ENCODE results near the gene LRRC4C. TPM values are rescaled to one million over a fixed set of nuclear protein-coding genes. Genes with fewer than 3 reads are reported as not detected.

LRRC4C gene
- total RNA-seq, 1 experiment from 2014 or later: not detected

GRCh38 chr11:41313226-41313625 is 146.2 kb downstream of the LRRC4C start:
- intact Hi-C loops (cut with micrococcal nuclease; ENCODE audit: unreplicated experiment): no loop called here
- TF ChIP-seq, protein P1, sequence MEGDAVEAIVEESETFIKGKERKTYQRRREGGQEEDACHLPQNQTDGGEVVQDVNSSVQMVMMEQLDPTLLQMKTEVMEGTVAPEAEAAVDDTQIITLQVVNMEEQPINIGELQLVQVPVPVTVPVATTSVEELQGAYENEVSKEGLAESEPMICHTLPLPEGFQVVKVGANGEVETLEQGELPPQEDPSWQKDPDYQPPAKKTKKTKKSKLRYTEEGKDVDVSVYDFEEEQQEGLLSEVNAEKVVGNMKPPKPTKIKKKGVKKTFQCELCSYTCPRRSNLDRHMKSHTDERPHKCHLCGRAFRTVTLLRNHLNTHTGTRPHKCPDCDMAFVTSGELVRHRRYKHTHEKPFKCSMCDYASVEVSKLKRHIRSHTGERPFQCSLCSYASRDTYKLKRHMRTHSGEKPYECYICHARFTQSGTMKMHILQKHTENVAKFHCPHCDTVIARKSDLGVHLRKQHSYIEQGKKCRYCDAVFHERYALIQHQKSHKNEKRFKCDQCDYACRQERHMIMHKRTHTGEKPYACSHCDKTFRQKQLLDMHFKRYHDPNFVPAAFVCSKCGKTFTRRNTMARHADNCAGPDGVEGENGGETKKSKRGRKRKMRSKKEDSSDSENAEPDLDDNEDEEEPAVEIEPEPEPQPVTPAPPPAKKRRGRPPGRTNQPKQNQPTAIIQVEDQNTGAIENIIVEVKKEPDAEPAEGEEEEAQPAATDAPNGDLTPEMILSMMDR (IDR thresholded peaks at IDR 0.05; ENCODE audit: unreplicated experiment): no peak
- H3K4me3 Mint-ChIP-seq (ENCODE audit: low read depth, unreplicated experiment): no peak overlapping the region
- H3K4me1 Mint-ChIP-seq (ENCODE audit: low read depth, unreplicated experiment): no peaks in the 10 kb centered on the region
- CTCF ChIA-PET: no interaction called here
- no TSS peak for BruUV-seq (replicated peaks)
- H3K36me3 Mint-ChIP-seq (ENCODE audit: insufficient read depth, unreplicated experiment): no peaks in the 10 kb centered on the region
- no peaks in the 10 kb centered on the region for H3K27me3 Mint-ChIP-seq (ENCODE audit: unreplicated experiment)
- H3K9me3 Mint-ChIP-seq (ENCODE audit: low read depth, unreplicated experiment): peaks cover 6% of the 10 kb centered on the region
- H3K27ac Mint-ChIP-seq (ENCODE audit: unreplicated experiment): no peak overlapping the region
- no peak for DNase-seq

DNA sequence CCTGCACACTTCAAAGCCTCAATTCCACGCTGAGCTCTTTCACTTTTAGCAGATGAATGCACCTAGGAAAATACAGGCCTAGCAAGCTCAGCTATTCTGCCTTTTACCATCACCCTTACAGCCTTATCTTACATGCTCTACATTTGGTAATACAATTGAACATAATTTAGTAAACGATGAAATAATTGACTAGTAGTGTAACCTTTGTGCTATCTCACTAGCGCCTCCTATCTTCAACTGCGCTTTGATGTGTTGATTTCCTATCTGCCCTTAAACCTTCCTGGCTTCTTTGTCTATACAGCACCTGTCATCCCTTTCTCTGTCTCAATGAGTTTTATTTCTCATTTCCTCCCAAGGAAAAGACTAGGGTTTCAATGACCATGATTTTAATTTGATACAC is 149.7 kb downstream of the LRRC4C start:
- TF ChIP-seq, protein P1 (IDR thresholded peaks at IDR 0.05; ENCODE audit: unreplicated experiment): no peak
- Mint-ChIP-seq H3K9me3 (ENCODE audit: low read depth, unreplicated experiment) (peaks cover 8% of the 10 kb centered on the region), H3K27ac (ENCODE audit: unreplicated experiment) (no peak overlapping the region), H3K36me3 (ENCODE audit: insufficient read depth, unreplicated experiment) (no peaks in the 10 kb centered on the region), H3K27me3 (ENCODE audit: unreplicated experiment) (no peaks in the 10 kb centered on the region), H3K4me1 (ENCODE audit: low read depth, unreplicated experiment) (no peaks in the 10 kb centered on the region), H3K4me3 (ENCODE audit: low read depth, unreplicated experiment) (no peak overlapping the region)
- CTCF ChIA-PET: no interaction called here
- no peak for DNase-seq
- BruUV-seq (replicated peaks): no TSS peak
- intact Hi-C loops (cut with micrococcal nuclease; ENCODE audit: unreplicated experiment): no loop called here

- Mint-ChIP-seq H3K4me3 (ENCODE audit: low read depth, unreplicated experiment) (no peak overlapping the region), H3K36me3 (ENCODE audit: insufficient read depth, unreplicated experiment) (no peaks in the 10 kb centered on the region), H3K27me3 (ENCODE audit: unreplicated experiment) (no peaks in the 10 kb centered on the region), H3K4me1 (ENCODE audit: low read depth, unreplicated experiment) (no peaks in the 10 kb centered on the region), H3K27ac (ENCODE audit: unreplicated experiment) (no peak overlapping the region), H3K9me3 (ENCODE audit: low read depth, unreplicated experiment) (peaks cover 8% of the 10 kb centered on the region)
- no TSS peak for BruUV-seq (replicated peaks)
- CTCF ChIA-PET: no interaction called here
- intact Hi-C loops (cut with micrococcal nuclease; ENCODE audit: unreplicated experiment): no loop called here
- no peak for DNase-seq
- TF ChIP-seq, protein P1 (IDR thresholded peaks at IDR 0.05; ENCODE audit: unreplicated experiment): no peak
These were observed 150.3 kb downstream of the LRRC4C start for GRCh38 chr11:41309111-41309522.

GRCh38 chr11:41308286-41308685 is 151.2 kb downstream of the LRRC4C start:
- H3K9me3 Mint-ChIP-seq (ENCODE audit: low read depth, unreplicated experiment): peaks cover 8% of the 10 kb centered on the region
- no peaks in the 10 kb centered on the region for H3K4me1 Mint-ChIP-seq (ENCODE audit: low read depth, unreplicated experiment)
- no TSS peak for BruUV-seq (replicated peaks)
- H3K27ac Mint-ChIP-seq (ENCODE audit: unreplicated experiment): no peak overlapping the region
- no peak overlapping the region for H3K4me3 Mint-ChIP-seq (ENCODE audit: low read depth, unreplicated experiment)
- TF ChIP-seq, protein P1 (IDR thresholded peaks at IDR 0.05; ENCODE audit: unreplicated experiment): no peak
- H3K36me3 Mint-ChIP-seq (ENCODE audit: insufficient read depth, unreplicated experiment): no peaks in the 10 kb centered on the region
- intact Hi-C loops (cut with micrococcal nuclease; ENCODE audit: unreplicated experiment): no loop called here
- no peak for DNase-seq
- no peaks in the 10 kb centered on the region for H3K27me3 Mint-ChIP-seq (ENCODE audit: unreplicated experiment)
- CTCF ChIA-PET: no interaction called here
